Hepatocyte (in vitro differentiated cells): ENCODE data around the gene PCBP3. TPM values are rescaled to one million over a fixed set of nuclear protein-coding genes. Genes with fewer than 3 reads are reported as not detected.

Experiments used
- DNase-seq: peaks from one replicate; pipeline ENCODE4 v3.0.0-alpha.2; 2016; ENCODE audit warnings: low spot score
- H2AFZ ChIP-seq: fragments of 200-600 bp; sonication (generic); 2 replicates; pipeline ENCODE4 v1.6.0; 2016; ENCODE audit warnings: antibody characterized with exemption, mild to moderate bottlenecking
- H3K27ac ChIP-seq: fragments of 200-600 bp; sonication (generic); 2 replicates; pipeline ENCODE4 v1.5.1; 2016; ENCODE audit warnings: mild to moderate bottlenecking
- H3K27me3 ChIP-seq: fragments of 200-600 bp; sonication (generic); 2 replicates; pipeline ENCODE4 v1.6.1; 2016
- H3K36me3 ChIP-seq: fragments of 200-600 bp; sonication (generic); replicated peaks from 2 replicates; pipeline ENCODE4 v1.5.1; 2016; ENCODE audit warnings: low read depth; ENCODE audit not compliant: insufficient read depth
- H3K4me1 ChIP-seq: fragments of 200-600 bp; sonication (generic); 2 replicates; pipeline ENCODE4 v1.5.1; 2016; ENCODE audit warnings: mild to moderate bottlenecking, moderate library complexity; ENCODE audit not compliant: insufficient read depth
- H3K4me2 ChIP-seq: fragments of 200-600 bp; sonication (generic); 2 replicates; pipeline ENCODE4 v1.6.0; 2016
- H3K4me3 ChIP-seq: fragments of 200-600 bp; sonication (generic); 2 replicates; pipeline ENCODE4 v1.5.1; 2016; ENCODE audit warnings: mild to moderate bottlenecking
- H3K79me2 ChIP-seq: fragments of 200-600 bp; sonication (generic); 2 replicates; pipeline ENCODE4 v1.6.0; 2017; ENCODE audit warnings: mild to moderate bottlenecking
- H3K9me2 ChIP-seq: fragments of 200-600 bp; sonication (generic); replicated peaks from 2 replicates; pipeline ENCODE4 v1.6.0; 2017; ENCODE audit warnings: mild to moderate bottlenecking; ENCODE audit not compliant: insufficient read depth
- H3K9me3 ChIP-seq: fragments of 200-600 bp; sonication (generic); 2 replicates; pipeline ENCODE4 v1.5.1; 2016; ENCODE audit warnings: low read depth, mild to moderate bottlenecking
- H4K20me1 ChIP-seq: fragments of 200-600 bp; sonication (generic); 2 replicates; pipeline ENCODE4 v1.6.0; 2016; ENCODE audit warnings: mild to moderate bottlenecking; ENCODE audit not compliant: insufficient read depth, poor library complexity, severe bottlenecking
- EZH2 ChIP-seq: fragments of 200-600 bp; sonication (generic); IDR thresholded peaks from 2 replicates; pipeline ENCODE4 v1.6.1; 2016; ENCODE audit warnings: antibody characterized with exemption, mild to moderate bottlenecking, borderline replicate concordance
- EZH2phosphoT487 ChIP-seq: fragments of 200-600 bp; sonication (generic); IDR thresholded peaks from one replicate; pipeline ENCODE4 v1.6.1; 2018; ENCODE audit warnings: antibody characterized with exemption, mild to moderate bottlenecking, low read depth, moderate library complexity; ENCODE audit not compliant: unreplicated experiment, severe bottlenecking
- WGBS: methylation state at CpG from one replicate; pipeline ENCODE4 v1.1.6; 2016; ENCODE audit warnings: low lambda C conversion rate; ENCODE audit errors: missing lambda C conversion rate; 5-methylcytosine and 5-hydroxymethylcytosine counted together
- polyA plus RNA-seq: library from polyadenylated mRNA; unstranded; fragments of >200 nt; fragmentation: Nextera tagmentation; extraction: Ambion mirVana; gene quantifications from 2 replicates; pipeline ENCODE4 v1.2.1, GENCODE V29; 2016
- total RNA-seq: library from RNA; depleted of rRNA; stranded (reverse); fragments of >200 nt; gene quantifications from 2 replicates; pipeline ENCODE4 v1.2.3, GENCODE V29; 2014
- TF ChIP-seq, protein P1 (sequence below): fragments of 200-600 bp; sonication (generic); IDR thresholded peaks from 2 replicates; pipeline ENCODE4 v1.5.1; 2016; ENCODE audit warnings: antibody characterized with exemption, mild to moderate bottlenecking; ENCODE audit not compliant: poor library complexity

Gene PCBP3
- total and polyA plus RNA-seq, 2 experiments from 2014 or later, result 3.1 to 8.8 TPM

DNA sequence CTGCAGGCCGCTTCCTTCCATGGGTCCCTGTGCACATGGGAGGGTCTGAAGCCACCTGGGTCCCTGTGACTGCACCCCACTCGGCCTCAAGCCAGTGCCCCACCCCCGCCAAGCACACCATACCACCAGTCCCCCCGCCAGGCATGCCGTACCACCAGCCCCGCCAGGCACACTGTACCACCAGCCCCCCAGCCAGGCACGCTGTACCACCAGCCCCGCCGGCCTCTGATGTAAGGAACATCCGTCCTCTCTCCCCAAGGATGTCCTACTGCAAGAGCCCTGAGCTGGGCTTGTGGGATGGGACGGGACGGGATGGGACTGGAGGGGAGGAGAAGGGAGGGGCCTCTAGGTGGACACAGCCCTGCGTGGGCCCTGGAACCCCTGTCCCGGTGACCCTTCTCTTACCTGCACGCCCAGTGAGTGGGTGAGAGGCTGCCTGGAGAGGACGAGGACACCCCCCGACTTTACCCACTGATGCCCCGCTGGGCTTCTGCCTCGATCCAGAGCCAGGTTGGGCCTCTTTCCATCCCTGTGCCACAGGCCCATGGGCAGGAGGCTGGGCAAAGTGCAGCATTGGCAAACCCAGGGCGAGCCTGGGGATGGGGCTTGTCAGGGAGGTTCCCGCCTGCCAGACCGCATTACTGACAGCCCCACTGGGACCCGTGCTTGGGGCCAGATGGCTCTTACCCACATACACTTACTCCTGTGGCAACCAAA lies 297.3 kb downstream of the PCBP3 start:
- H2AFZ ChIP-seq, result no peak overlapping the region
- H3K9me3 ChIP-seq, result no peaks in the 10 kb centered on the region
- no peaks in the 10 kb centered on the region for H3K36me3 ChIP-seq
- no peaks in the 10 kb centered on the region for H3K79me2 ChIP-seq
- H4K20me1 ChIP-seq, result no peaks in the 10 kb centered on the region
- DNase-seq, result no peak
- 97% methylated on average over 8 of the region's 23 CpGs for WGBS
- no peak for TF ChIP-seq EZH2phosphoT487
- TF ChIP-seq, protein P1, sequence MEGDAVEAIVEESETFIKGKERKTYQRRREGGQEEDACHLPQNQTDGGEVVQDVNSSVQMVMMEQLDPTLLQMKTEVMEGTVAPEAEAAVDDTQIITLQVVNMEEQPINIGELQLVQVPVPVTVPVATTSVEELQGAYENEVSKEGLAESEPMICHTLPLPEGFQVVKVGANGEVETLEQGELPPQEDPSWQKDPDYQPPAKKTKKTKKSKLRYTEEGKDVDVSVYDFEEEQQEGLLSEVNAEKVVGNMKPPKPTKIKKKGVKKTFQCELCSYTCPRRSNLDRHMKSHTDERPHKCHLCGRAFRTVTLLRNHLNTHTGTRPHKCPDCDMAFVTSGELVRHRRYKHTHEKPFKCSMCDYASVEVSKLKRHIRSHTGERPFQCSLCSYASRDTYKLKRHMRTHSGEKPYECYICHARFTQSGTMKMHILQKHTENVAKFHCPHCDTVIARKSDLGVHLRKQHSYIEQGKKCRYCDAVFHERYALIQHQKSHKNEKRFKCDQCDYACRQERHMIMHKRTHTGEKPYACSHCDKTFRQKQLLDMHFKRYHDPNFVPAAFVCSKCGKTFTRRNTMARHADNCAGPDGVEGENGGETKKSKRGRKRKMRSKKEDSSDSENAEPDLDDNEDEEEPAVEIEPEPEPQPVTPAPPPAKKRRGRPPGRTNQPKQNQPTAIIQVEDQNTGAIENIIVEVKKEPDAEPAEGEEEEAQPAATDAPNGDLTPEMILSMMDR, result no peak
- TF ChIP-seq EZH2, result no peak
- no peak overlapping the region for H3K4me3 ChIP-seq
- H3K4me1 ChIP-seq, result no peaks in the 10 kb centered on the region
- H3K9me2 ChIP-seq, result no peaks in the 10 kb centered on the region
- H3K4me2 ChIP-seq, result no peak overlapping the region
- no peak overlapping the region for H3K27ac ChIP-seq
- H3K27me3 ChIP-seq, result no peaks in the 10 kb centered on the region

- H3K79me2 ChIP-seq, result no peaks in the 10 kb centered on the region
- H3K4me1 ChIP-seq, result no peaks in the 10 kb centered on the region
- H3K9me2 ChIP-seq, result no peaks in the 10 kb centered on the region
- no peak overlapping the region for H3K27ac ChIP-seq
- H3K9me3 ChIP-seq, result no peaks in the 10 kb centered on the region
- no peak for DNase-seq
- H3K36me3 ChIP-seq, result no peaks in the 10 kb centered on the region
- 95% methylated on average over 13 of the region's 14 CpGs for WGBS
- no peak overlapping the region for H2AFZ ChIP-seq
- no peaks in the 10 kb centered on the region for H4K20me1 ChIP-seq
- H3K27me3 ChIP-seq, result no peaks in the 10 kb centered on the region
- H3K4me2 ChIP-seq, result no peak overlapping the region
- H3K4me3 ChIP-seq, result no peak overlapping the region
- TF ChIP-seq EZH2 (no peak), EZH2phosphoT487 (no peak)
- TF ChIP-seq, protein P1, result no peak
Measured at GRCh38 chr21:45941338-45941710, 297.8 kb downstream of the PCBP3 start.

DNA sequence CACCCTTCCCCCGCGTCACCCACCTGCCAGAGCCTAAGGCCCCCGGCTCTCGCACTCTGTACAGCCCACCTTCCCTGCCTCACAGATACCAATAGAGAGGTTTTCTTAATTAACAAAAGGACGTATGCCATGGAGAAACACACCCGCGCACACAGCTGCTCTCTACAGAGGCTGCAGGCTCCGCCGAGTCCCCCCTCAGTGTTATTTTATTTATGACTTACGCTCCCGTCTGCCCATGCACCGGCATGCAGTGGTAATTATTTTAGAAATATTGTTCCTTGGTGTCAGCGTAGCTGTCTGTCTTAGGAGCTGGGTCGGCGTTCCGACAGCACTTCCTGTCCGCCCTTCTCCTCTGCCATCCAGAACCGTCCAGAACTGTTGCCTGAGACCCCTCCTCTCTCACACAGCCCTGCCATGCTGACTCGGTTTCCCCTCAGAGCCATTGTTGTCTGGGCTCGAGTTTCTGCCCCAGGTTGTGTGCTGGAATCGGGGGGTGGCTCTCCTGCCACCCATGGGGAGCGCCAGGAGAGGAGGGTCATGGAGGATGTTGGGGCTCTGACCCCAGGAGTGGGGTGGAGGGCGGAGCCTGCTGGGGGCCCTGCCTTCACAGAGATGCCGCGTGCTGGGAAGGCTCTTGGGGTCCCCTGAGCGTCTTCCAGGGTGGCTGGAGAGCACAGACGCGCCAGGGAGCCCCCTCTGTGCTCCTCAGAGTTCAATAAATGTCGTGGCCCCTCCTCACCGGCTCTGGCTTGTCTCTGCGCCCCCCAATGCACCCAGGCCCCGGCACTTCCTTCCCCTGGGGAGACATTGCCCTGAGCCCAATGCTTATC lies 298.4 kb downstream of the PCBP3 start:
- Histone ChIP-seq H3K27ac (no peak overlapping the region), H2AFZ (no peak overlapping the region), H3K4me2 (no peak overlapping the region), H3K79me2 (no peaks in the 10 kb centered on the region), H3K36me3 (no peaks in the 10 kb centered on the region), H3K27me3 (no peaks in the 10 kb centered on the region), H4K20me1 (no peaks in the 10 kb centered on the region), H3K4me1 (no peaks in the 10 kb centered on the region), H3K9me3 (no peaks in the 10 kb centered on the region), H3K9me2 (no peaks in the 10 kb centered on the region), H3K4me3 (no peak overlapping the region)
- 90% methylated on average over 30 of the region's 32 CpGs for WGBS
- DNase-seq, result no peak
- TF ChIP-seq EZH2phosphoT487, result no peak
- TF ChIP-seq, protein P1, result no peak
- no peak for TF ChIP-seq EZH2
